Activated T-helper 17 cell treated with anti-CD3 and anti-CD28 coated beads, Interleukin-2, amount 50 U/mL, for 72 hours (primary cell): Measurements from ENCODE around the gene KLC3. TPM values are rescaled to one million over a fixed set of nuclear protein-coding genes. Genes with fewer than 3 reads are reported as not detected.

ENCODE experiments used
- ATAC-seq: fragments of 150-1000 bp; cut with Tn5 transposase; replicated peaks from 2 replicates; pipeline ENCODE4 v1.10.0; 2021; ENCODE audit warnings: mild to moderate bottlenecking, moderate library complexity
- H3K27ac Mint-ChIP-seq: one replicate; pipeline ENCODE4 v1.8.0; 2022; ENCODE audit warnings: mixed read lengths
- H3K27me3 Mint-ChIP-seq: one replicate; pipeline ENCODE4 v1.8.0; 2022; ENCODE audit warnings: mixed read lengths
- H3K36me3 Mint-ChIP-seq: one replicate; pipeline ENCODE4 v1.8.0; 2022; ENCODE audit warnings: low read depth, mild to moderate bottlenecking, mixed read lengths
- H3K4me1 Mint-ChIP-seq: one replicate; pipeline ENCODE4 v1.8.0; 2022; ENCODE audit warnings: mixed read lengths
- H3K4me3 Mint-ChIP-seq: one replicate; pipeline ENCODE4 v1.8.0; 2022; ENCODE audit warnings: mild to moderate bottlenecking, mixed read lengths
- H3K9me3 Mint-ChIP-seq: one replicate; pipeline ENCODE4 v1.8.0; 2022; ENCODE audit warnings: mixed read lengths
- total RNA-seq, 2 donors: library from RNA; stranded (reverse); gene quantifications; one replicate each; pipeline ENCODE4 v1.2.3, GENCODE V29; 2022

Gene KLC3
- total RNA-seq, 2 donors from 2014 or later: 0.24 TPM; not detected in 1

GRCh38 chr19:45400192-45400591 is 59.6 kb downstream of the KLC3 start:
- Mint-ChIP-seq H3K27ac (no peak overlapping the region), H3K4me1 (no peaks in the 10 kb centered on the region), H3K36me3 (peaks cover 32% of the 10 kb centered on the region), H3K27me3 (peaks cover 35% of the 10 kb centered on the region), H3K9me3 (no peaks in the 10 kb centered on the region), H3K4me3 (no peak overlapping the region)
- ATAC-seq: no peak

Other genes with a start within 250 kb of the KLC3 start
- 10 to 100 TPM; 19.8 to 27.7 TPM for gene PPP1R37, start 247.6 kb upstream of the KLC3 start, total RNA-seq
- under 1 TPM; 0.06 to 0.40 TPM for gene NKPD1, start 179.8 kb upstream of the KLC3 start, total RNA-seq
- gene TRAPPC6A, start 162.5 kb upstream of the KLC3 start, total RNA-seq: 10 to 100 TPM; 12.9 to 32.1 TPM
- gene BLOC1S3, start 162.0 kb upstream of the KLC3 start, total RNA-seq: 10 to 100 TPM; 13.9 to 16.7 TPM
- gene EXOC3L2, start 95.3 kb upstream of the KLC3 start, total RNA-seq: not detected
- 10 to 100 TPM; 21.8 to 26.6 TPM for gene MARK4, start 89.5 kb upstream of the KLC3 start, total RNA-seq
- gene CKM, start 17.9 kb upstream of the KLC3 start, total RNA-seq: not detected
- 10 to 100 TPM; 15.9 to 31.6 TPM for gene ERCC2, start 29.8 kb downstream of the KLC3 start, total RNA-seq
- 10 to 100 TPM; 21.0 to 66.8 TPM for gene PPP1R13L, start 64.3 kb downstream of the KLC3 start, total RNA-seq
- gene POLR1G, start 65.9 kb downstream of the KLC3 start, total RNA-seq: 10 to 100 TPM; 11.2 to 23.6 TPM
- 10 to 100 TPM; 27.6 to 33.2 TPM for gene ERCC1, start 83.2 kb downstream of the KLC3 start, total RNA-seq
- gene FOSB, start 127.2 kb downstream of the KLC3 start, total RNA-seq: 10 to 100 TPM; 20.7 to 39.2 TPM
- gene RTN2, start 156.3 kb downstream of the KLC3 start, total RNA-seq: 1 to 10 TPM; 5.3 to 8.6 TPM
- gene PPM1N, start 157.7 kb downstream of the KLC3 start, total RNA-seq: 1 to 10 TPM; 4.3 to 5.2 TPM
- gene VASP, start 166.7 kb downstream of the KLC3 start, total RNA-seq: 100 to 1,000 TPM; 151 to 196 TPM
- 10 to 100 TPM; 18.7 to 20.6 TPM for gene OPA3, start 244.1 kb downstream of the KLC3 start, total RNA-seq